Osteocyte (in vitro differentiated cells): ENCODE measurements around the gene SELE. TPM values are rescaled to one million over a fixed set of nuclear protein-coding genes. Genes with fewer than 3 reads are reported as not detected.
"Not testable (repeated sequence)": the region's sequence is repeated elsewhere in the genome, so short reads cannot be mapped to it uniquely, and the experiment has no call there.

Source experiments
- DNase-seq: peaks from one replicate; pipeline ENCODE4 v3.0.0; 2021; ENCODE audit warnings: mixed read lengths; ENCODE audit not compliant: unreplicated experiment; ENCODE audit errors: extremely low spot score
- H3K27ac Mint-ChIP-seq: one replicate; pipeline ENCODE4 v1.8.0; 2021; ENCODE audit warnings: mild to moderate bottlenecking, mixed read lengths; ENCODE audit not compliant: unreplicated experiment
- H3K27me3 Mint-ChIP-seq: one replicate; pipeline ENCODE4 v1.8.0; 2021; ENCODE audit warnings: mixed read lengths; ENCODE audit not compliant: unreplicated experiment
- H3K36me3 Mint-ChIP-seq: one replicate; pipeline ENCODE4 v1.8.0; 2021; ENCODE audit warnings: mixed read lengths; ENCODE audit not compliant: unreplicated experiment
- H3K4me1 Mint-ChIP-seq: one replicate; pipeline ENCODE4 v1.8.0; 2021; ENCODE audit warnings: mixed read lengths; ENCODE audit not compliant: unreplicated experiment
- H3K4me3 Mint-ChIP-seq: one replicate; pipeline ENCODE4 v1.8.0; 2021; ENCODE audit warnings: mild to moderate bottlenecking, moderate library complexity, mixed read lengths; ENCODE audit not compliant: unreplicated experiment
- H3K9me3 Mint-ChIP-seq: one replicate; pipeline ENCODE4 v1.8.0; 2021; ENCODE audit warnings: mixed read lengths; ENCODE audit not compliant: unreplicated experiment
- total RNA-seq: library from RNA; stranded (reverse); gene quantifications from 2 replicates; pipeline ENCODE4 v1.2.1, GENCODE V29; 2021
- TF ChIP-seq, protein P1 (sequence below): fragments of 200-600 bp; sonication (generic); IDR thresholded peaks from 2 replicates; pipeline ENCODE4 v1.5.0; 2021; ENCODE audit warnings: antibody characterized with exemption, mild to moderate bottlenecking, moderate library complexity

SELE gene
- total RNA-seq, 1 donor from 2014 or later = not detected

- TF ChIP-seq, protein P1, sequence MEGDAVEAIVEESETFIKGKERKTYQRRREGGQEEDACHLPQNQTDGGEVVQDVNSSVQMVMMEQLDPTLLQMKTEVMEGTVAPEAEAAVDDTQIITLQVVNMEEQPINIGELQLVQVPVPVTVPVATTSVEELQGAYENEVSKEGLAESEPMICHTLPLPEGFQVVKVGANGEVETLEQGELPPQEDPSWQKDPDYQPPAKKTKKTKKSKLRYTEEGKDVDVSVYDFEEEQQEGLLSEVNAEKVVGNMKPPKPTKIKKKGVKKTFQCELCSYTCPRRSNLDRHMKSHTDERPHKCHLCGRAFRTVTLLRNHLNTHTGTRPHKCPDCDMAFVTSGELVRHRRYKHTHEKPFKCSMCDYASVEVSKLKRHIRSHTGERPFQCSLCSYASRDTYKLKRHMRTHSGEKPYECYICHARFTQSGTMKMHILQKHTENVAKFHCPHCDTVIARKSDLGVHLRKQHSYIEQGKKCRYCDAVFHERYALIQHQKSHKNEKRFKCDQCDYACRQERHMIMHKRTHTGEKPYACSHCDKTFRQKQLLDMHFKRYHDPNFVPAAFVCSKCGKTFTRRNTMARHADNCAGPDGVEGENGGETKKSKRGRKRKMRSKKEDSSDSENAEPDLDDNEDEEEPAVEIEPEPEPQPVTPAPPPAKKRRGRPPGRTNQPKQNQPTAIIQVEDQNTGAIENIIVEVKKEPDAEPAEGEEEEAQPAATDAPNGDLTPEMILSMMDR = no peak
- Mint-ChIP-seq H3K36me3 (no peaks in the 10 kb centered on the region), H3K9me3 (no peaks in the 10 kb centered on the region), H3K4me3 (no peak overlapping the region), H3K27me3 (peaks cover 16% of the 10 kb centered on the region), H3K27ac (no peak overlapping the region), H3K4me1 (no peaks in the 10 kb centered on the region)
- DNase-seq = no peak
Observed at GRCh38 chr1:169683661-169684060, 50.2 kb downstream of the SELE start.

GRCh38 chr1:169683168-169683567 lies 50.7 kb downstream of the SELE start:
- H3K4me1 Mint-ChIP-seq, DNase-seq, H3K27ac Mint-ChIP-seq, H3K4me3 Mint-ChIP-seq, H3K36me3 Mint-ChIP-seq, H3K9me3 Mint-ChIP-seq: not testable (repeated sequence)
- peaks cover 16% of the 10 kb centered on the region for H3K27me3 Mint-ChIP-seq

DNA sequence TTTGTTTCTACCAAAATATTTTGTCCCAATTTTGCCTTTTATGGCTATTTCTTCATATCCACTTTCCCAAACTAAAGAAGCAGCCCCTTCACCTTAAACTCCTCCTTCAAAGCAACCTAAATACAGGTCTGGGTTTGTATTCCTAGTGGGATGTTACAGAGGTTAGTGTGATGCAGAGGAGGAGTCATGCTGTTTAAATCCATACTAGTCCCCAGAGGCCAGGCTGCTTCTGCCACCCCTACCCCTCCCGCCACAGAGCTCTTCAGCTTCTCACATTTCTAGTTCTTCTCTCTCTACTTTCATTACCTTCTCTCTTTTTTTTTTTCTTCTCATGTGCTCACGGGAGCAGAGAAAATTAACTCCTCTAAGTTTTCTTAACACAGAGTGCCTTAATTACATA lies 51.8 kb downstream of the SELE start:
- H3K9me3 Mint-ChIP-seq = no peaks in the 10 kb centered on the region
- no peaks in the 10 kb centered on the region for H3K4me1 Mint-ChIP-seq
- H3K36me3 Mint-ChIP-seq = no peaks in the 10 kb centered on the region
- H3K27ac Mint-ChIP-seq = no peak overlapping the region
- peaks cover 18% of the 10 kb centered on the region for H3K27me3 Mint-ChIP-seq
- TF ChIP-seq, protein P1 = no peak
- no peak overlapping the region for H3K4me3 Mint-ChIP-seq
- DNase-seq = no peak

DNA sequence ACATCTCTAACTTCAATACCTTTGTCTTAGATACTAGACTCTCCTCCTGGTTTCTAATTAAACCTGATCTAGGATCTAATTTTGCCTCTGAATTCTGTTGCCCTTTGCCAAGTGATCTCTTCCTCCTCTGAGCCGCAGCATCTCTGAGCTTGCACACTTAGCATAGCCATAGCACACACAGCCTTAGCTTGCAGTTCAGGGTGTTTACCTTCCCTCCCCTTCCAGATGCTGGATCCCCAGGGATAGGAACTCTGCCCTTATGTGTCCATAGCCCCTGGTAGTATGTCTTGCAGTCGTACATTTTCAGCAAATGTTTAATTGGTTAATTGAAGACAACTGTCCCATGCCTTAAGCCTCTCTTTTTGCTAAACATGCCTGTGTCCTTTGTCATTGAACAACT lies 52.7 kb downstream of the SELE start:
- Mint-ChIP-seq H3K27ac (no peak overlapping the region), H3K4me1 (no peaks in the 10 kb centered on the region), H3K36me3 (no peaks in the 10 kb centered on the region), H3K9me3 (no peaks in the 10 kb centered on the region), H3K4me3 (no peak overlapping the region), H3K27me3 (peaks cover 22% of the 10 kb centered on the region)
- DNase-seq = no peak
- TF ChIP-seq, protein P1 = no peak

DNA sequence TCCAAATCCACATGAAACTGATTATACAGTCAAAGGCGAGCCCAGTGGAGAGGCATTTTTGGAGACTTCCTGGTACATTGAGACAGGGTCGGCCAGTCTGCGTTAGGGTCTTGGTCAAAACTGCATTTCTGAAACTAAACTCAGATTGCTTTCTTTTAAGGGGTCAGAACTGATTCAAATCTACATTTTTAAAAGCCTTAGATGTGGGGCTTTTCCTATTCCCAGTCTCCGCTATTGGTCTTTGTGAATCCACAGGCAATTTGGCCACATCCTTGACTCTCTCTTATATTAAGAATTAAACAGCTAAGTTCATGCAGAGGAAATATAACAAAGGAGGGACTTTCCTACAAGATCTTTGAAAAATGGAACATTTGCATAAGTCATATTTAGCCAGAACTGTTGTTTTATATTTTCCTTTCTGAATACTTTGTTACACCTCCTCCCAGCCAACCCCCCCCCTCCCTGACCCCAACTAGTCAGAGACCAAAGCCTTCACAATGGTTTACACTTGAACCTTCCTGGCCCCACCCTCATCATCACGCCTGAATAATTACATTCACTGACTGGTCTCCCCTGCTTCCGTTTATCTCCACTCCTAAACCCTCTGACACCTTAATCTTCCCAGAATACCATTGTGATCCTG lies 53.4 kb downstream of the SELE start:
- TF ChIP-seq, protein P1 = no peak
- no peaks in the 10 kb centered on the region for H3K36me3 Mint-ChIP-seq
- peaks cover 22% of the 10 kb centered on the region for H3K27me3 Mint-ChIP-seq
- H3K9me3 Mint-ChIP-seq = no peaks in the 10 kb centered on the region
- DNase-seq = no peak
- H3K4me3 Mint-ChIP-seq = no peak overlapping the region
- H3K4me1 Mint-ChIP-seq = no peaks in the 10 kb centered on the region
- no peak overlapping the region for H3K27ac Mint-ChIP-seq

DNA sequence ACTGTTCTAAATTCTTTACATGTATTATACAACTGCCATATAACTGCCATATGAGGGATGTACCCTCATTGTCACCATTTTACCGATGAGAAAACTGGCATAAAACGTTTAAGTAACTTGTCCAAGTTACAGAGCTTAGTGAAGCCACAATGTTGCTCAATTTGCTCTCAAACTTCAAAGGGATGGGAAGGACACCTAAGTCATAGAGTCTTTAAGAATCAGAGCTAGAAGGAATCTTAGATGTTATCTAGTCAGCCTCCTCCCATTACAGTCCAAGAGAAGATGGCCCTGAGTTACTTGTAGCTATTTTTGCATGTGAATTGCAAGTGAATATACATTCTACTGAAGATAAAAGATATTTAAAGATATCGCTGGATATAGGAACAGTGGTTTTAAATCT lies 54.2 kb downstream of the SELE start:
- TF ChIP-seq, protein P1 = no peak
- no peak for DNase-seq
- Mint-ChIP-seq H3K4me3 (no peak overlapping the region), H3K27ac (no peak overlapping the region), H3K27me3 (peaks cover 22% of the 10 kb centered on the region), H3K36me3 (no peaks in the 10 kb centered on the region), H3K4me1 (no peaks in the 10 kb centered on the region), H3K9me3 (no peaks in the 10 kb centered on the region)
